ENCODE measurements around the gene LRRC37B.
"Not testable (repeated sequence)": the region's sequence is repeated elsewhere in the genome, so short reads cannot be mapped to it uniquely, and the experiment has no call there.

- not testable (repeated sequence) for TF ChIP-seq CTCF (IDR thresholded peaks at IDR 0.05; ENCODE audit: low read depth, low read length, poor library complexity, severe bottlenecking); EZH2phosphoT487 (IDR thresholded peaks at IDR 0.05; ENCODE audit: borderline replicate concordance, low read length)
Measured at GRCh38 chr17:32055425-32055824, 48.2 kb downstream of the LRRC37B start.

All from DOHH2 (cell line).